Measurements from ENCODE around the gene UFM1. TPM values are rescaled to one million over a fixed set of nuclear protein-coding genes. Genes with fewer than 3 reads are reported as not detected.

Gene UFM1
- total RNA-seq, 4 donors from 2014 or later, result 35.9 to 42.9 (median 38.0) TPM

DNA sequence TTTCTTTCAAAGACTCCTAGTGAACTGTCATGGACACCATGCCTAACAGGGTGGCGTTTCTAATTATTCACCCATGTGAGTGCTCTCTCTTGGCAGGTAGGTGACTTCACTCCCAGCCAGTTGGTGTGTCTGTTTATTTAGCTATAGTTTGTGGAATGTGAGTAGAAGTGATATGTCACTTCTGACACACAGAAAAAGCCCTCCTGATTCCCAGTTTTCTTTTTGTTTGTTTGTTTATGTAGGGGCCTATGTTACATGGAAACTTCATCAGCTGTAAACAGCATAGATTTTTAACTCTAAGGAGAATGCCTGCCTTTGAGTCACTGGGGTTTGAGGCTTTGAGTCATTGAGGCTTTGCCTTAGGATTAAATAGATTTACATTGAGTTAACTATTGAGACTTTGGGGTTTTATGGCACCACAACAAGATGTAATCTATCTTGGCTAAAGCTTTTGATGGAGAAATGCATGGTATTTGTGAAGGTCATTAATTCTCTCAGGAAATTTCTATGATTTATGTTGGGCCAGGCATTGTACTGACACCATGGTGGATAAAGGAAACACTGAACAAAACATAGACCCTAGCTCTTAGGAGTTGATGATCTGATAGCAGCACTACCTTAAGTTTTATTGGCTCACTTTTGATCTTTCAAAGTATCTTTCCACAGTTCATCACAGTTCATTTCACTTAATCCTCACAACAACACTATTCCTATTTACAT lies 45.3 kb downstream of the UFM1 start:
- 39 to 59% methylated on average over 1 of the region's 1 CpG for WGBS, 2 donors
- H3K4me3 ChIP-seq (ENCODE audit: low read depth, poor library complexity, severe bottlenecking), result no peak overlapping the region
- intact Hi-C loops (cut with DNase I; ENCODE audit: low total_unique reads), result no loop called here
- no peak for DNase-seq (ENCODE audit: low spot score in 2 of 2)
- TF ChIP-seq, protein P1, sequence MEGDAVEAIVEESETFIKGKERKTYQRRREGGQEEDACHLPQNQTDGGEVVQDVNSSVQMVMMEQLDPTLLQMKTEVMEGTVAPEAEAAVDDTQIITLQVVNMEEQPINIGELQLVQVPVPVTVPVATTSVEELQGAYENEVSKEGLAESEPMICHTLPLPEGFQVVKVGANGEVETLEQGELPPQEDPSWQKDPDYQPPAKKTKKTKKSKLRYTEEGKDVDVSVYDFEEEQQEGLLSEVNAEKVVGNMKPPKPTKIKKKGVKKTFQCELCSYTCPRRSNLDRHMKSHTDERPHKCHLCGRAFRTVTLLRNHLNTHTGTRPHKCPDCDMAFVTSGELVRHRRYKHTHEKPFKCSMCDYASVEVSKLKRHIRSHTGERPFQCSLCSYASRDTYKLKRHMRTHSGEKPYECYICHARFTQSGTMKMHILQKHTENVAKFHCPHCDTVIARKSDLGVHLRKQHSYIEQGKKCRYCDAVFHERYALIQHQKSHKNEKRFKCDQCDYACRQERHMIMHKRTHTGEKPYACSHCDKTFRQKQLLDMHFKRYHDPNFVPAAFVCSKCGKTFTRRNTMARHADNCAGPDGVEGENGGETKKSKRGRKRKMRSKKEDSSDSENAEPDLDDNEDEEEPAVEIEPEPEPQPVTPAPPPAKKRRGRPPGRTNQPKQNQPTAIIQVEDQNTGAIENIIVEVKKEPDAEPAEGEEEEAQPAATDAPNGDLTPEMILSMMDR (IDR thresholded peaks at IDR 0.05), result no peak
- no peak for TF ChIP-seq POLR2A (IDR thresholded peaks at IDR 0.05)

GRCh38 chr13:38395497-38395788 lies 45.8 kb downstream of the UFM1 start:
- H3K4me3 ChIP-seq (ENCODE audit: low read depth, poor library complexity, severe bottlenecking), result no peak overlapping the region
- 57 to 66% methylated on average over 3 of the region's 3 CpGs for WGBS, 2 donors
- no peak for DNase-seq (ENCODE audit: low spot score in 2 of 2)
- TF ChIP-seq, protein P1 (IDR thresholded peaks at IDR 0.05), result no peak
- TF ChIP-seq POLR2A (IDR thresholded peaks at IDR 0.05), result no peak
- intact Hi-C loops (cut with DNase I; ENCODE audit: low total_unique reads), result no loop called here

DNA sequence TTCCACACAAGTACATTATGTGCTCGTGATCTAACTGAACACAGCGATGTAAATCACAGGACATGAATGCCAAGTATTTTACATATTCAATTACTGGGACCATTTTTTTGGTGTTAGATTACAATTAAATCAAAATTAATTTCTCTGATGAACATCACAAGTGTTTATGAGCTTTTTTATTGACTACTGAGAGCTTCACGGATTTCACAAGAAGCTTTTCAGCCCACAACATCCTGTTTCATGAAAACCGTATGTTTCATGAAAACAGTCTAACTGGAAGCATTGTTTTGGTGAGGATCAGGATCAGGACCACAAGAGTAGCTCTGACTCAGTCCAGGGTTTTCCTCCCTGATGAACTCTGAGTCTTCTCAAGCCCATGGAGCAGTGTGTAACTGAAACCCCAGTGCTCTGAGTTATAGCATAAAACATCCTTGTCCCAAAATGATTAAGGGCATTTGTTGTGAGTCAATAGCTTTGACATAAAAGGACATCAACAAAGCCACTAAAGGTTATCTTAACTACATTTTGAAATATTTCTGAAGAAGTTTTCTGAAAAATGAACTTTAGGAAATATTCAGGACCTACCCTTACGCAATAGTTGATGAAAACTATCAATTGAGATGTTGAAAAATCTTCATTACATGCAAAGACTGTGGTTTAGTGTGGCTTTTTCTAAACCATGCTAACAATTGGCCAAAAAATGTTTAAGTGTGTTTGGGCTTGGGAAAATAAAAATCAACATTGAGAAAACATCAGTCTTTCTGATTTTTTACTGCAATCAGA lies 49.3 kb downstream of the UFM1 start:
- TF ChIP-seq POLR2A (IDR thresholded peaks at IDR 0.05), result no peak
- TF ChIP-seq, protein P1 (IDR thresholded peaks at IDR 0.05), result no peak
- no peak for DNase-seq (ENCODE audit: low spot score in 2 of 2)
- 49 to 50% methylated on average over 5 of the region's 5 CpGs for WGBS, 2 donors
- intact Hi-C loops (cut with DNase I; ENCODE audit: low total_unique reads), result no loop called here
- H3K4me3 ChIP-seq (ENCODE audit: low read depth, poor library complexity, severe bottlenecking), result no peak overlapping the region

DNA sequence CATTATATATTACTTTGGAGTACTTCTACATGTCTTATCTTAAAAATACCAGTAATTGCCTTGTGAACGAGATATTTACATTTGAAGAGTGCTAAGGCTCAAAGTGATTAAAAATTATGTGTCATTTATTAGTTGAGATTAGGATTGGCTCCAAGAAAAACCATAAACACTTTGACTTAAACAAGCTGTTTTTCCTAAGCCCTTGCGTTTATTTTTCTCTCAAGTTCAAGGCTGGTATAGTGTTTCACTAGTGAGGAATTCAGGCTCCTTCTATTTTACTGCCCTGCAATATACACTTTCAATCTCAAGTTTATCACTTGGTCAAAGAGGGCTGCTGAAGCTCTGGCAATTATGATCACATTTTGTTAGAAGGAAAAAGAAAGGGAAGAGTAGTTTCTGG lies 49.9 kb downstream of the UFM1 start:
- H3K4me3 ChIP-seq (ENCODE audit: low read depth, poor library complexity, severe bottlenecking), result no peak overlapping the region
- no peak for DNase-seq (ENCODE audit: low spot score in 2 of 2)
- TF ChIP-seq, protein P1 (IDR thresholded peaks at IDR 0.05), result no peak
- no peak for TF ChIP-seq POLR2A (IDR thresholded peaks at IDR 0.05)
- WGBS, 2 donors, result 49 to 59% methylated on average over 2 of the region's 2 CpGs
- intact Hi-C loops (cut with DNase I; ENCODE audit: low total_unique reads), result no loop called here

DNA sequence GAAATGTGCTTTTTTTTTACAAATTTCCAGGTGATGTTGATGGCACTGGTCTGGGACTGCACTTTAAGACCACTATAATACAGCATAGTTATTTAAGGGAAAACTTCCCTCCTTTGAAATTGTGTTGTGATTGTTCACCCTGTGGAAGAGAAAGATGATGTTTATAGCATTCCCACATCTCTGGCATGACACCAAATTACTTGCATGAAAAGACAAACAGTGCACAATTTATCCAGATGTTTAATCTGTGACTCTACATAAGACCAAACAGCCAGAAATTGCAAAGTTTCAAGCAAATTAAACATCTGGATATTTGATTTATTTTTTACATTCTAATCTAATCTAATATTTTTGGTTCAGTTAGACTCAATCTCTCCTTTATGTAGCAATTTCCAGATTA lies 51.6 kb downstream of the UFM1 start:
- DNase-seq (ENCODE audit: low spot score in 2 of 2), result no peak
- no peak overlapping the region for H3K4me3 ChIP-seq (ENCODE audit: low read depth, poor library complexity, severe bottlenecking)
- intact Hi-C loops (cut with DNase I; ENCODE audit: low total_unique reads), result no loop called here
- TF ChIP-seq, protein P1 (IDR thresholded peaks at IDR 0.05), result no peak
- TF ChIP-seq POLR2A (IDR thresholded peaks at IDR 0.05), result no peak

All from lower leg skin (tissue), 4 donors.